ENCODE data around the gene SND1. TPM values are rescaled to one million over a fixed set of nuclear protein-coding genes. Genes with fewer than 3 reads are reported as not detected.

SND1 gene
- total and polyA plus RNA-seq, 10 of the 15 experiments (the other 5 are each of a cell fraction or from before 2014, with no cell fraction given), result 52.4 to 270 (median 146) TPM

DNA sequence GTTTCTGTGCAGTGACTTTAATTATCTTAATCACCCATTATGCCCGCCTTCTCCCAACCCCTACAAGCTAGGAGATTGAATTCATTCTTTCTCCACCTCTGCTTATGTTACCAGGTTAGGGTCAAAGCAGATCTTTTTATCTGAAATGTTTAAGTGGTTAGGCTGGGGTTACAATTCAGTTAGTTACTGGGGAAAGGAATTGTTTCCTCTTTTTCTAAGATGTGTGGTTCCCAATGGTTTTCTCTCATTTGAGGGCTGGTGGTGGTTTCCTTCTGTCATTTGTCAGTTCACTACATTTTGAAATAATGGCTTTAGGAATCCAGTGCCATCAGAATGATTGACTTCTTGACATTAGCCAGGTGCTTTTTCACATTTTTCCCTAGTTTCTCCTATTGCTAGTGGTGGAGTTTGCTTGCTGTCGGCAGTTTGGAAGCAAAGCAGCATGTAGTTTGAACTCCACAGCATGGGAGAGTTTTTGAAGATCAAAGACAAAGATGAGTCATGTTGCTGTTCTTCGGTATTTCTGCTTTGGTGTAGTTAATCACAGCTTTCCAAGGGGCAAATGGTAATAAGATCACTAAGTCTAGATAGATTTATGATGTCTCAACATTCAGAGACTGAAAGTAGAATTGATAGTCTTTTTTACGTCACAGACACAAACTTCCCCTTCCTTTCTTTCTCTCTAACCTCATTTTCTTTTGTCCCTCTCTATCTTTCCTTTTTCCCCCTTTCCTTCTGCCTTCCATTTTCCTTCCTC, 168.2 kb downstream of the SND1 start (continued):
- TF ChIP-seq, protein P1, sequence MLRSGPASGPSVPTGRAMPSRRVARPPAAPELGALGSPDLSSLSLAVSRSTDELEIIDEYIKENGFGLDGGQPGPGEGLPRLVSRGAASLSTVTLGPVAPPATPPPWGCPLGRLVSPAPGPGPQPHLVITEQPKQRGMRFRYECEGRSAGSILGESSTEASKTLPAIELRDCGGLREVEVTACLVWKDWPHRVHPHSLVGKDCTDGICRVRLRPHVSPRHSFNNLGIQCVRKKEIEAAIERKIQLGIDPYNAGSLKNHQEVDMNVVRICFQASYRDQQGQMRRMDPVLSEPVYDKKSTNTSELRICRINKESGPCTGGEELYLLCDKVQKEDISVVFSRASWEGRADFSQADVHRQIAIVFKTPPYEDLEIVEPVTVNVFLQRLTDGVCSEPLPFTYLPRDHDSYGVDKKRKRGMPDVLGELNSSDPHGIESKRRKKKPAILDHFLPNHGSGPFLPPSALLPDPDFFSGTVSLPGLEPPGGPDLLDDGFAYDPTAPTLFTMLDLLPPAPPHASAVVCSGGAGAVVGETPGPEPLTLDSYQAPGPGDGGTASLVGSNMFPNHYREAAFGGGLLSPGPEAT (IDR thresholded peaks at IDR 0.05; ENCODE audit: low read depth), result peak; percentile 52; the same call in 1 of the 2 replicates
- TF ChIP-seq, protein P2, sequence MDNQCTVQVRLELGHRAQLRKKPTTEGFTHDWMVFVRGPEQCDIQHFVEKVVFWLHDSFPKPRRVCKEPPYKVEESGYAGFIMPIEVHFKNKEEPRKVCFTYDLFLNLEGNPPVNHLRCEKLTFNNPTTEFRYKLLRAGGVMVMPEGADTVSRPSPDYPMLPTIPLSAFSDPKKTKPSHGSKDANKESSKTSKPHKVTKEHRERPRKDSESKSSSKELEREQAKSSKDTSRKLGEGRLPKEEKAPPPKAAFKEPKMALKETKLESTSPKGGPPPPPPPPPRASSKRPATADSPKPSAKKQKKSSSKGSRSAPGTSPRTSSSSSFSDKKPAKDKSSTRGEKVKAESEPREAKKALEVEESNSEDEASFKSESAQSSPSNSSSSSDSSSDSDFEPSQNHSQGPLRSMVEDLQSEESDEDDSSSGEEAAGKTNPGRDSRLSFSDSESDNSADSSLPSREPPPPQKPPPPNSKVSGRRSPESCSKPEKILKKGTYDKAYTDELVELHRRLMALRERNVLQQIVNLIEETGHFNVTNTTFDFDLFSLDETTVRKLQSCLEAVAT (IDR thresholded peaks at IDR 0.05), result peak; percentile 96
- TF ChIP-seq SREBF2 (IDR thresholded peaks at IDR 0.05; ENCODE audit: low read length) (no peak), TAF1 (IDR thresholded peaks at IDR 0.05; ENCODE audit: borderline replicate concordance, low read depth, low read length) (no peak), NR2C1 (IDR thresholded peaks at IDR 0.05) (no peak), NFXL1 (IDR thresholded peaks at IDR 0.05; ENCODE audit: borderline replicate concordance) (no peak), SPI1 (IDR thresholded peaks at IDR 0.05; ENCODE audit: borderline replicate concordance, insufficient read depth, low read depth, low read length) (no peak), PAX5 (IDR thresholded peaks at IDR 0.05; ENCODE audit: borderline replicate concordance, low read depth, low read length) (no peak), GABPA (IDR thresholded peaks at IDR 0.05; ENCODE audit: low read depth) (no peak), EED (IDR thresholded peaks at IDR 0.05; ENCODE audit: low read depth) (0 out of 2 replicates have a peak, but pooled peaks have one; percentile 31), HDAC6 (IDR thresholded peaks at IDR 0.05; ENCODE audit: unreplicated experiment) (no peak)
- TF ChIP-seq, protein P3, sequence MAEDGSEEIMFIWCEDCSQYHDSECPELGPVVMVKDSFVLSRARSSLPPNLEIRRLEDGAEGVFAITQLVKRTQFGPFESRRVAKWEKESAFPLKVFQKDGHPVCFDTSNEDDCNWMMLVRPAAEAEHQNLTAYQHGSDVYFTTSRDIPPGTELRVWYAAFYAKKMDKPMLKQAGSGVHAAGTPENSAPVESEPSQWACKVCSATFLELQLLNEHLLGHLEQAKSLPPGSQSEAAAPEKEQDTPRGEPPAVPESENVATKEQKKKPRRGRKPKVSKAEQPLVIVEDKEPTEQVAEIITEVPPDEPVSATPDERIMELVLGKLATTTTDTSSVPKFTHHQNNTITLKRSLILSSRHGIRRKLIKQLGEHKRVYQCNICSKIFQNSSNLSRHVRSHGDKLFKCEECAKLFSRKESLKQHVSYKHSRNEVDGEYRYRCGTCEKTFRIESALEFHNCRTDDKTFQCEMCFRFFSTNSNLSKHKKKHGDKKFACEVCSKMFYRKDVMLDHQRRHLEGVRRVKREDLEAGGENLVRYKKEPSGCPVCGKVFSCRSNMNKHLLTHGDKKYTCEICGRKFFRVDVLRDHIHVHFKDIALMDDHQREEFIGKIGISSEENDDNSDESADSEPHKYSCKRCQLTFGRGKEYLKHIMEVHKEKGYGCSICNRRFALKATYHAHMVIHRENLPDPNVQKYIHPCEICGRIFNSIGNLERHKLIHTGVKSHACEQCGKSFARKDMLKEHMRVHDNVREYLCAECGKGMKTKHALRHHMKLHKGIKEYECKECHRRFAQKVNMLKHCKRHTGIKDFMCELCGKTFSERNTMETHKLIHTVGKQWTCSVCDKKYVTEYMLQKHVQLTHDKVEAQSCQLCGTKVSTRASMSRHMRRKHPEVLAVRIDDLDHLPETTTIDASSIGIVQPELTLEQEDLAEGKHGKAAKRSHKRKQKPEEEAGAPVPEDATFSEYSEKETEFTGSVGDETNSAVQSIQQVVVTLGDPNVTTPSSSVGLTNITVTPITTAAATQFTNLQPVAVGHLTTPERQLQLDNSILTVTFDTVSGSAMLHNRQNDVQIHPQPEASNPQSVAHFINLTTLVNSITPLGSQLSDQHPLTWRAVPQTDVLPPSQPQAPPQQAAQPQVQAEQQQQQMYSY (CRISPR knock-in tag; IDR thresholded peaks at IDR 0.05), result no peak
- TF ChIP-seq, protein P4, sequence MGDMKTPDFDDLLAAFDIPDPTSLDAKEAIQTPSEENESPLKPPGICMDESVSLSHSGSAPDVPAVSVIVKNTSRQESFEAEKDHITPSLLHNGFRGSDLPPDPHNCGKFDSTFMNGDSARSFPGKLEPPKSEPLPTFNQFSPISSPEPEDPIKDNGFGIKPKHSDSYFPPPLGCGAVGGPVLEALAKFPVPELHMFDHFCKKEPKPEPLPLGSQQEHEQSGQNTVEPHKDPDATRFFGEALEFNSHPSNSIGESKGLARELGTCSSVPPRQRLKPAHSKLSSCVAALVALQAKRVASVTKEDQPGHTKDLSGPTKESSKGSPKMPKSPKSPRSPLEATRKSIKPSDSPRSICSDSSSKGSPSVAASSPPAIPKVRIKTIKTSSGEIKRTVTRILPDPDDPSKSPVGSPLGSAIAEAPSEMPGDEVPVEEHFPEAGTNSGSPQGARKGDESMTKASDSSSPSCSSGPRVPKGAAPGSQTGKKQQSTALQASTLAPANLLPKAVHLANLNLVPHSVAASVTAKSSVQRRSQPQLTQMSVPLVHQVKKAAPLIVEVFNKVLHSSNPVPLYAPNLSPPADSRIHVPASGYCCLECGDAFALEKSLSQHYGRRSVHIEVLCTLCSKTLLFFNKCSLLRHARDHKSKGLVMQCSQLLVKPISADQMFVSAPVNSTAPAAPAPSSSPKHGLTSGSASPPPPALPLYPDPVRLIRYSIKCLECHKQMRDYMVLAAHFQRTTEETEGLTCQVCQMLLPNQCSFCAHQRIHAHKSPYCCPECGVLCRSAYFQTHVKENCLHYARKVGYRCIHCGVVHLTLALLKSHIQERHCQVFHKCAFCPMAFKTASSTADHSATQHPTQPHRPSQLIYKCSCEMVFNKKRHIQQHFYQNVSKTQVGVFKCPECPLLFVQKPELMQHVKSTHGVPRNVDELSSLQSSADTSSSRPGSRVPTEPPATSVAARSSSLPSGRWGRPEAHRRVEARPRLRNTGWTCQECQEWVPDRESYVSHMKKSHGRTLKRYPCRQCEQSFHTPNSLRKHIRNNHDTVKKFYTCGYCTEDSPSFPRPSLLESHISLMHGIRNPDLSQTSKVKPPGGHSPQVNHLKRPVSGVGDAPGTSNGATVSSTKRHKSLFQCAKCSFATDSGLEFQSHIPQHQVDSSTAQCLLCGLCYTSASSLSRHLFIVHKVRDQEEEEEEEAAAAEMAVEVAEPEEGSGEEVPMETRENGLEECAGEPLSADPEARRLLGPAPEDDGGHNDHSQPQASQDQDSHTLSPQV (IDR thresholded peaks at IDR 0.05), result no peak
- TF ChIP-seq, protein P5, sequence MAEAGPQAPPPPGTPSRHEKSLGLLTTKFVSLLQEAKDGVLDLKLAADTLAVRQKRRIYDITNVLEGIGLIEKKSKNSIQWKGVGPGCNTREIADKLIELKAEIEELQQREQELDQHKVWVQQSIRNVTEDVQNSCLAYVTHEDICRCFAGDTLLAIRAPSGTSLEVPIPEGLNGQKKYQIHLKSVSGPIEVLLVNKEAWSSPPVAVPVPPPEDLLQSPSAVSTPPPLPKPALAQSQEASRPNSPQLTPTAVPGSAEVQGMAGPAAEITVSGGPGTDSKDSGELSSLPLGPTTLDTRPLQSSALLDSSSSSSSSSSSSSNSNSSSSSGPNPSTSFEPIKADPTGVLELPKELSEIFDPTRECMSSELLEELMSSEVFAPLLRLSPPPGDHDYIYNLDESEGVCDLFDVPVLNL (IDR thresholded peaks at IDR 0.05; ENCODE audit: low read depth, low read length), result no peak

All from GM12878 (cell line).